ENCODE measurements around the gene NFIB.

- TF ChIP-seq CTCF (IDR thresholded peaks at IDR 0.05) (no peak), POLR2A (IDR thresholded peaks at IDR 0.05) (no peak)
Measured at GRCh38 chr9:14340219-14340873, 26.4 kb upstream of the NFIB start.

All from body of pancreas (tissue), 4 donors.